Neural cell (in vitro differentiated cells): ENCODE data around the gene ALOX5.

ENCODE experiments used
- EP300 ChIP-seq: fragments of 450-650 bp; conservative IDR thresholded peaks from 2 replicates; pipeline ENCODE4 v1.6.1; 2014; ENCODE audit warnings: antibody characterized with exemption, mild to moderate bottlenecking, moderate library complexity; ENCODE audit not compliant: poor library complexity, severe bottlenecking
- POLR2AphosphoS5 ChIP-seq: IDR thresholded peaks from 2 replicates; pipeline ENCODE4 v1.6.1; 2012
- TF ChIP-seq, protein P1 (sequence below): fragments of 450-650 bp; IDR thresholded peaks from 2 replicates; pipeline ENCODE4 v1.5.1; 2014; ENCODE audit warnings: antibody characterized with exemption, mild to moderate bottlenecking, moderate library complexity; ENCODE audit not compliant: poor library complexity, severe bottlenecking
- TF ChIP-seq, protein P2 (sequence below): IDR thresholded peaks from 2 replicates; pipeline ENCODE4 v1.6.1; 2012; ENCODE audit warnings: borderline replicate concordance

DNA sequence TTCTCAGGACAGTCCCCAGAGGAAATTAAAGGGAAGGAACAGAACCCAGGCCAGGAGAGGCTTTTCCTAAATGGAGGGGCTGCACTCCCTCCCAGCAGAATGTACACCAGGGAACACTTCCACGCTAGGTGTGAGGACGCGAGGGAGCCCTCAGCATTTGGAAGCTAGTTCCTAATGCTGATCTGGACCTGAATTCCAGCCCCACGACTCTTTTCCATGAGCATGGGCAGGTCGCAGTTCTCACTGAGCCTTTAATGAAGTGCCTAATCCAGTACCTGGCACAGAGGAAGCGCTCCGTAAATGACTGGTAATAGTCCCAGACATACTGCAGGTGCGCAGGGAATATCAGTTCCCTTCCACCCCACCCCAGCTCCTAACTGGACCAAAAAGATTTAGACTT is 1.1 kb downstream of the ALOX5 start:
- TF ChIP-seq, protein P1, sequence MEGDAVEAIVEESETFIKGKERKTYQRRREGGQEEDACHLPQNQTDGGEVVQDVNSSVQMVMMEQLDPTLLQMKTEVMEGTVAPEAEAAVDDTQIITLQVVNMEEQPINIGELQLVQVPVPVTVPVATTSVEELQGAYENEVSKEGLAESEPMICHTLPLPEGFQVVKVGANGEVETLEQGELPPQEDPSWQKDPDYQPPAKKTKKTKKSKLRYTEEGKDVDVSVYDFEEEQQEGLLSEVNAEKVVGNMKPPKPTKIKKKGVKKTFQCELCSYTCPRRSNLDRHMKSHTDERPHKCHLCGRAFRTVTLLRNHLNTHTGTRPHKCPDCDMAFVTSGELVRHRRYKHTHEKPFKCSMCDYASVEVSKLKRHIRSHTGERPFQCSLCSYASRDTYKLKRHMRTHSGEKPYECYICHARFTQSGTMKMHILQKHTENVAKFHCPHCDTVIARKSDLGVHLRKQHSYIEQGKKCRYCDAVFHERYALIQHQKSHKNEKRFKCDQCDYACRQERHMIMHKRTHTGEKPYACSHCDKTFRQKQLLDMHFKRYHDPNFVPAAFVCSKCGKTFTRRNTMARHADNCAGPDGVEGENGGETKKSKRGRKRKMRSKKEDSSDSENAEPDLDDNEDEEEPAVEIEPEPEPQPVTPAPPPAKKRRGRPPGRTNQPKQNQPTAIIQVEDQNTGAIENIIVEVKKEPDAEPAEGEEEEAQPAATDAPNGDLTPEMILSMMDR, result no peak
- TF ChIP-seq POLR2AphosphoS5 (no peak), EP300 (no peak)
- TF ChIP-seq, protein P2, sequence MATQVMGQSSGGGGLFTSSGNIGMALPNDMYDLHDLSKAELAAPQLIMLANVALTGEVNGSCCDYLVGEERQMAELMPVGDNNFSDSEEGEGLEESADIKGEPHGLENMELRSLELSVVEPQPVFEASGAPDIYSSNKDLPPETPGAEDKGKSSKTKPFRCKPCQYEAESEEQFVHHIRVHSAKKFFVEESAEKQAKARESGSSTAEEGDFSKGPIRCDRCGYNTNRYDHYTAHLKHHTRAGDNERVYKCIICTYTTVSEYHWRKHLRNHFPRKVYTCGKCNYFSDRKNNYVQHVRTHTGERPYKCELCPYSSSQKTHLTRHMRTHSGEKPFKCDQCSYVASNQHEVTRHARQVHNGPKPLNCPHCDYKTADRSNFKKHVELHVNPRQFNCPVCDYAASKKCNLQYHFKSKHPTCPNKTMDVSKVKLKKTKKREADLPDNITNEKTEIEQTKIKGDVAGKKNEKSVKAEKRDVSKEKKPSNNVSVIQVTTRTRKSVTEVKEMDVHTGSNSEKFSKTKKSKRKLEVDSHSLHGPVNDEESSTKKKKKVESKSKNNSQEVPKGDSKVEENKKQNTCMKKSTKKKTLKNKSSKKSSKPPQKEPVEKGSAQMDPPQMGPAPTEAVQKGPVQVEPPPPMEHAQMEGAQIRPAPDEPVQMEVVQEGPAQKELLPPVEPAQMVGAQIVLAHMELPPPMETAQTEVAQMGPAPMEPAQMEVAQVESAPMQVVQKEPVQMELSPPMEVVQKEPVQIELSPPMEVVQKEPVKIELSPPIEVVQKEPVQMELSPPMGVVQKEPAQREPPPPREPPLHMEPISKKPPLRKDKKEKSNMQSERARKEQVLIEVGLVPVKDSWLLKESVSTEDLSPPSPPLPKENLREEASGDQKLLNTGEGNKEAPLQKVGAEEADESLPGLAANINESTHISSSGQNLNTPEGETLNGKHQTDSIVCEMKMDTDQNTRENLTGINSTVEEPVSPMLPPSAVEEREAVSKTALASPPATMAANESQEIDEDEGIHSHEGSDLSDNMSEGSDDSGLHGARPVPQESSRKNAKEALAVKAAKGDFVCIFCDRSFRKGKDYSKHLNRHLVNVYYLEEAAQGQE, result no peak
